Mesenteric fat pad (tissue), 1 donor: ENCODE measurements around the gene IL18. TPM values are rescaled to one million over a fixed set of nuclear protein-coding genes. Genes with fewer than 3 reads are reported as not detected.
"Not testable (repeated sequence)": the region's sequence is repeated elsewhere in the genome, so short reads cannot be mapped to it uniquely, and the experiment has no call there.

ENCODE experiments used
- DNase-seq: peaks from one replicate; pipeline ENCODE4 v3.0.0-alpha.2; 2020; ENCODE audit warnings: low spot score
- long read RNA-seq: library from polyadenylated mRNA; unstranded; transcript quantifications from one replicate; pipeline ENCODE4 v2.0.0, GENCODE V29; 2020
- total RNA-seq: library from RNA; stranded (reverse); fragmentation: NEBNext Ultra II Directional; extraction: Animal tissue kit (Norgen Biotek cat#: 25700); gene quantifications from one replicate; pipeline ENCODE4 v1.2.1, GENCODE V29; 2021
- donor health status: DM: yes; HTN: yes; CAD: no.

Gene IL18
- 14.7 TPM for total RNA-seq
- long read RNA-seq, transcript IL18-206 (3 exons, 880 nt): major isoform, 8 of 14 reads
- long read RNA-seq, partial matches to known transcripts: 0 of 14 reads
- long read RNA-seq, other reads (novel, unspliced or antisense): 5 of 14 reads

GRCh38 chr11:112163875-112164685 is at the start of gene IL18:
Gene IL18, minus strand, starts transcription at chr11:112164094. Its CDS starts 9,041 bp downstream, at chr11:112155053.
- DNase-seq: no peak

DNA sequence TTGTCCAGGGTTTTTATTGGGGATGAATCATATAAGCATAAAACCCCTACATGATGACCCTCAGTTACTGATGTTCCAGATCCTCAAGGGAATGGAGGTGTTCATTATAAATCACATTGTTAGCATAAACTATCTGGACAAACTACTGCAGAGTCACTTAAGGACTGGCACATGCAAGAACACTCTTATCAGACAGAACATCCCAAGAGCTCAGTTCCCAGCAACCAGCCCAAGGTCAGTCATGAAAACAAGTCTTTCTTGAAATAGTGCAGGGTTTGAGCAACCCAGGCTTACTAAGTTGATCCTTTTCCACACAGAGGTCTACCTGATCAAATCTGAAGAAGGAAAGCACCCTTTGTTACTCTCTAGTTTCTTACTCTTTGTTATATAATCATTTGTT is 48.8 kb upstream of the IL18 start:
- no peak for DNase-seq

GRCh38 chr11:112212290-112212689 is 48.4 kb upstream of the IL18 start:
- no peak for DNase-seq

GRCh38 chr11:112211536-112211935 is 47.6 kb upstream of the IL18 start:
- DNase-seq: no peak

DNA sequence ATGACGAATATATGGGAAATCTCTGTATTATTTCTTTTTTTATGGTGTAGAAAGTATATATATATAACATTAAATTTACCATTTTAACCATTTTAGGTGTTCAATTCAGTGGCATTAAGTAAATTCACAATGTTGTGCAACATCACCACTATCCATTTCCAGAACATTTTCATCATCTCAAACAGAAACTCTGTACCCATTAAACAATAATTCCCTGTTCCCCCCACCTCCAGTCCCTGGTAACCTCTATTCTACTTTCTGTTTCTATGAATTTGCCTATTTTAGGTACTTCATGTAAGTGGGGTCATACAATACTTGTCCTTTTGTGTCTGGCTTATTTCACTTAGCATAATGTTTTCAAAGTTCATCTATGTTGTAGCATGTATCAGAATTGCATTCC is 47.0 kb upstream of the IL18 start:
- DNase-seq: no peak

GRCh38 chr11:112206071-112206470 is 42.2 kb upstream of the IL18 start:
- no peak for DNase-seq

- DNase-seq: no peak
These were observed 36.4 kb upstream of the IL18 start for GRCh38 chr11:112200252-112200651.

GRCh38 chr11:112199101-112199500 is 35.2 kb upstream of the IL18 start:
- not testable (repeated sequence) for DNase-seq

GRCh38 chr11:112196519-112197087 is 32.7 kb upstream of the IL18 start:
- no peak for DNase-seq

- no peak for DNase-seq
These were observed 32.1 kb upstream of the IL18 start for GRCh38 chr11:112195951-112196351.

GRCh38 chr11:112195113-112195512 is 31.2 kb upstream of the IL18 start:
- DNase-seq: not testable (repeated sequence)

DNA sequence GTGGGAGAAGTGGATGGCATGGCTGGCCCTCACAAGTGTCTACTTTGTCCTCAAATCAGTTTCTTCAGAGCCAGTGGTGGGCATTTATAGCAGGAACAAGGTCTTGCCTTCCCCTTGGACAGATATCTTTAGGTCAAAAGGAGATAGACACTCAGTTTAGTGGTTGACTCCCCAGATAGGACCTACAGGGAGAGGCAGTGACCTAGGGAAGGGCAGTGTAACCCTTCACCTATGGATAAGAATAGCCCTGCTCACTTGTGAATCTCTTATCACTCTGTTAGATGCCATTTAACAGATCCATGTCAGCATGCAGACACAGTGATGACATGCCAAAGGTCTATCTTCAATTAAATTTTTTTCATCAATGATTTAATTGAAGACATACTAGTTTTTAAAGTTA is 22.4 kb upstream of the IL18 start:
- no peak for DNase-seq

GRCh38 chr11:112185883-112186282 is 22.0 kb upstream of the IL18 start:
- no peak for DNase-seq

DNA sequence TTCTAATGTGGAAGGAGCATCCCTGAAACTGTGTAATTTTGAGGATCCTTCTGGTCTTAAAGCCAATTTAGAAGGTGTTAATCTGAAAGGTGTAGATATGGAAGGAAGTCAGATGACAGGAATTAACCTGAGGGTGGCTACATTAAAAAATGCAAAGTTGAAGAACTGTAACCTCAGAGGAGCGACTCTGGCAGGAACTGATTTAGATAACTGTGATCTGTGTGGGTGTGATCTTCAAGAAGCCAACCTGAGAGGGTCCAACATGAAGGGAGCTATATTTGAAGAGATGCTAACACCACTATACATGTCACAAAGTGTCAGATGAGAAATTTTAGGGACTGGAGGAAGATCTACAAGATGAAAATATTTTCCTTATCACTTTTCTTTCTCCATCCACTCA is 19.0 kb upstream of the IL18 start:
- no peak for DNase-seq

DNA sequence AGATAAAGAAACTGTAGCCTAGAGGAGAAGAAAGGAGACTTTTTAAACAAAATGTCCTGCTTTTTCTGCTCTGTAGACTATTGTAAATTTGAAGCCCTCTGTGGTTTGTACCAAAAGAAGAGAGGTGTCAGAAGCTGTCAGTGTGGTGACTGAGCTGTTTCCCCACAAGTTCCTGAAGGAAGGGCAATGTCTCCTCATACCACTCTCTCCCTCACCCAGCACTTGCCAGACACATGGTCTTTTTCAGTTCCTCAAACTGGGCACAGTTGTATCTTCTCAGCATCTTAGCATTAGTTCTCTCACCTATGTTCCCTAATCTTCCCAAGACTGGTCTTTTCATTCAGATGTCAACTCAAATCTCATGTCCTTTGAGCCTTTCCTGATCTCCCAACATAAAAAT is 15.7 kb upstream of the IL18 start:
- no peak for DNase-seq

- DNase-seq: no peak
These were observed 15.0 kb upstream of the IL18 start for GRCh38 chr11:112178936-112179335.

DNA sequence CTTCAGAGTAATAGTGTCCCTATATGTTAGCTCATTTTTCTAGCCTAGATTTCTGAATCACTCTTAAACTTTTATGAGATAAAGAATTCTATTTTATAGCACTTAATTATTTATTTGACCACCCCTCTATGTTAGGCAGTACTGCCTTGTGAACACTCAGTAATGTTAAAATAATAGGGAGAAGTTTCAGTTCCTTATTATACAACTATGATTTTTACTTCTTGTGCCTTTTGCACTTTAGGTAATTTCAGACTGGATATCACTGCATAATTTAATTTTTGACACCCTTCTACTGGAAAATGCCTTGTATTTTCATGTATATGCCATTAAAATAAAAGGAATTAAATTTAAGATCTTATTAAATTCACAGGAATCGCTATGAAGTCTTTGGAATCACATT is 14.5 kb upstream of the IL18 start:
- DNase-seq: no peak

- no peak for DNase-seq
These were observed 13.7 kb upstream of the IL18 start for GRCh38 chr11:112177589-112177988.

GRCh38 chr11:112176077-112176476 is 12.2 kb upstream of the IL18 start:
- no peak for DNase-seq

- no peak for DNase-seq
These were observed 11.7 kb upstream of the IL18 start for GRCh38 chr11:112175599-112175952.

- DNase-seq: no peak
These were observed 11.1 kb upstream of the IL18 start, which contains the start of gene BCO2 for GRCh38 chr11:112174789-112175598. Gene BCO2, plus strand, starts transcription at chr11:112175512. Its CDS starts 90 bp downstream, at chr11:112175602.

DNA sequence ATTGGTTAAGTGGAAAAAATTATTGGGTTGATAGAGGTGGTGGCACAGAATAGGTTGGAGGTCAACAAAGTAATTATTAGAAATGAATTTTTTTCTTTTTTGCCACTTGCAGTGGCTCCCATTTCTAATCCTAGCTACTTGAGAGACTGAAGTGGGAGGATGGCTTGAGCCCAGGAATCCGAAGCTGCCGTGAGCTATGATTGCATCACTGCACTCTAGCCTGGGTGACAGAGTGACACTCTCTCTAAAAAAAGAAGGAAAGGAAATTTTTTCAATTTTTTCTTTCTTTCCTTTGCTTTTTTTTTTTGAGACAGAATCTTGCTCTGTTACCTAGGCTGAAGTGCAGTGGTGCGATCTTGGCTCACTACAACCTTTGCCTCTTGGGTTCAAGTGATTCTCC is 9.3 kb upstream of the IL18 start:
- no peak for DNase-seq
